ENCODE measurements around the gene L3MBTL2. TPM values are rescaled to one million over a fixed set of nuclear protein-coding genes. Genes with fewer than 3 reads are reported as not detected.

The L3MBTL2 gene
- total and polyA plus RNA-seq, 2 of the 13 experiments (the other 11 are each of a cell fraction or from before 2014, with no cell fraction given) = 13.8 to 33.7 TPM

GRCh38 chr22:41245917-41246499, 40.9 kb downstream of the L3MBTL2 start:
- ChIA-PET POLR2A (no interaction called here), CTCF (ENCODE audit: low intra/inter-chr PET ratio, low total read pairs) (interaction anchor here (0.6 kb wide), 1 partner anchor 34 kb away, joined by 3 read pairs; no protein-coding TSS in a partner anchor)
- Histone ChIP-seq H3K27me3 (ENCODE audit: control insufficient read depth in 1 of 2, insufficient read depth in 2 of 2, low read length in 2 of 2) (no peaks in the 10 kb centered on the region), H4K20me1 (ENCODE audit: insufficient read depth, low read length) (no peaks in the 10 kb centered on the region), H3K4me2 (ENCODE audit: low read depth, low read length) (no peak overlapping the region), H3K79me2 (ENCODE audit: insufficient read depth, low read length) (no peaks in the 10 kb centered on the region), H3K4me1 (ENCODE audit: insufficient read depth, low read length) (no peaks in the 10 kb centered on the region; the same call in 1 of the 2 replicates), H3K36me3 (replicated peaks in 1 of 2; ENCODE audit: control insufficient read depth in 1 of 2, insufficient read depth in 2 of 2, low read length in 2 of 2) (peaks cover 32 to 40% of the 10 kb centered on the region in 2 experiments), H3K9me3 (ENCODE audit: low read length) (no peaks in the 10 kb centered on the region), H2AFZ (ENCODE audit: low read length) (no peak overlapping the region), H3K27ac (ENCODE audit: extremely low read length, insufficient read depth, low read length) (no peak overlapping the region), H3K9ac (ENCODE audit: insufficient read depth, low read depth, low read length) (no peak overlapping the region), H3K4me3 (replicated peaks in 1 of 3; ENCODE audit: insufficient read depth in 1 of 3, low read depth in 2 of 3, low read length in 3 of 3) (no peak overlapping the region)
- intact Hi-C loops (cut with micrococcal nuclease; ENCODE audit: unreplicated experiment) = no loop called here
- TSS peak; percentile 45 for BruUV-seq (replicated peaks)
- in situ Hi-C loops (cut with HindIII; ENCODE audit: extremely low pct_ligation_motif_present, low pct_unique_long_range_greater_than_20kb) = no loop called here
- 97% methylated on average over 5 of the region's 21 CpGs for WGBS (ENCODE audit: low lambda C conversion rate)
- DNase-seq (ENCODE audit: low spot score) (no peak), FAIRE-seq (no peak), ATAC-seq (peak; percentile 29)
- TF ChIP-seq TP53 (CRISPR knock-in tag; conservative IDR thresholded peaks at IDR 0.05) = no peak
- TF ChIP-seq ATF7 (IDR thresholded peaks at IDR 0.05) = no peak
- no peak for TF ChIP-seq ATF7 (CRISPR knock-in tag; IDR thresholded peaks at IDR 0.05)
- TF ChIP-seq PITX1 (CRISPR knock-in tag; IDR thresholded peaks at IDR 0.05) = no peak
- TF ChIP-seq SP5 (CRISPR knock-in tag; IDR thresholded peaks at IDR 0.05; ENCODE audit: borderline replicate concordance, low read depth) = no peak
- TF ChIP-seq ZNF446 (CRISPR knock-in tag; IDR thresholded peaks at IDR 0.05) = no peak
- no peak for TF ChIP-seq KMT2A (CRISPR knock-in tag; IDR thresholded peaks at IDR 0.05)
- no peak for TF ChIP-seq ZNF326 (CRISPR knock-in tag; IDR thresholded peaks at IDR 0.05; ENCODE audit: borderline replicate concordance)
- no peak for TF ChIP-seq THYN1 (CRISPR knock-in tag; IDR thresholded peaks at IDR 0.05; ENCODE audit: borderline replicate concordance, low read depth)
- TF ChIP-seq RBAK (CRISPR knock-in tag; IDR thresholded peaks at IDR 0.05) = no peak
- no peak for TF ChIP-seq KLF11 (CRISPR knock-in tag; IDR thresholded peaks at IDR 0.05)
- no peak for TF ChIP-seq HOXA9 (CRISPR knock-in tag; IDR thresholded peaks at IDR 0.05; ENCODE audit: borderline replicate concordance)
- TF ChIP-seq BRF2 (CRISPR knock-in tag; IDR thresholded peaks at IDR 0.05) = no peak
- TF ChIP-seq HINFP (CRISPR knock-in tag; IDR thresholded peaks at IDR 0.05; ENCODE audit: low read depth) = no peak
- no peak for TF ChIP-seq ZFP36L2 (CRISPR knock-in tag; IDR thresholded peaks at IDR 0.05)
- TF ChIP-seq PRDM4 (CRISPR knock-in tag; IDR thresholded peaks at IDR 0.05; ENCODE audit: borderline replicate concordance) = no peak
- no peak for TF ChIP-seq NPAS2 (CRISPR knock-in tag; IDR thresholded peaks at IDR 0.05; ENCODE audit: borderline replicate concordance)
- TF ChIP-seq AGO2 (optimal IDR thresholded peaks at IDR 0.05; ENCODE audit: low read depth, low read length) = peak; percentile 76
- TF ChIP-seq KLF15 (CRISPR knock-in tag; IDR thresholded peaks at IDR 0.05; ENCODE audit: borderline replicate concordance) = no peak
- no peak for TF ChIP-seq ZNF24 (IDR thresholded peaks at IDR 0.05)
- no peak for TF ChIP-seq NFE2L1 (CRISPR knock-in tag; IDR thresholded peaks at IDR 0.05; ENCODE audit: borderline replicate concordance)
- TF ChIP-seq RAD21 (CRISPR knock-in tag; IDR thresholded peaks at IDR 0.05) = no peak
